ENCODE measurements around the gene IST1.
"Not testable (repeated sequence)": the region's sequence is repeated elsewhere in the genome, so short reads cannot be mapped to it uniquely, and the experiment has no call there.

Gene IST1

DNA sequence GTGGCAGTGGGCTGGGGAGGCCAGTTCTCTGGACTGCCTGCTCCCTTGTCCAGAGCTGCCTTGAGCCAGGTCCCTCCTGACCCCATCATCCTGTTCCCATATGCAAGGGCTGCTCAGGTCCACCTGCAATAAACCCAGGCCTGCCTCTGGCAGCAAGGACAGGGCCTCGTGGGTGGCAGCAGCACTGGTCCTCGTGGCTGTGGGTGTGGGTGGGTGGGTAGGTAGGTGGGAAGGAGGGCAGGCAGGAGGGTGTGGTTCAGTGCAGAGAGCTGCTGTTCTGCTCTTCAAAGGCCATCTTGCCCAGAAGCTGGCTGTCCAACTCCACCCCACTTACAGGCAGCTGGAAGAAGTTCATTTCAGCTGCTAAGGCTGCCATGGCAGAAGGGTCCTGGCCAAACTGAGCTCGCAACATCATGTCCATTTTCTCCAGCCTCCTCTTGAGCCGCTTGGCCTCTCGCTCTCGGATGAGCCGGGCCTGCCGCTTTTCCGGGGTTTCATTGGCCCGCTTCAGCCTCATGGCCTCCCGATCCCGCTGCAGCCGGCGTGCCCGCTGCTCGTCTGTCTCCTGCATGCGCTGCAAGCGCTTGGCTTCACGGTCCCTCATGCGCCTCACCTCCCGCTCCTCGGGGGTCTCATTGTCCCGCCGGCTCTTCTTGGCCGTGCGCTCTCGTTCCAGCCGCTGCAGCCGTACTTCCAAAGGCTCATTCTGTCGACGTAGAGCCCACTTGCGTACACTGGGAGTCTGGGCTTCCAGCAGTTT, 35.4 kb upstream of the IST1 start:
- Histone ChIP-seq H3K9me3 (ENCODE audit: control insufficient read depth, low read length) (no peaks in the 10 kb centered on the region), H3K36me3 (ENCODE audit: control insufficient read depth, insufficient read depth, low read length) (no peaks in the 10 kb centered on the region), H3K9ac (ENCODE audit: low read length) (no peak overlapping the region), H3K4me1 (ENCODE audit: control insufficient read depth, insufficient read depth, low read length) (no peaks in the 10 kb centered on the region), H3K27me3 (ENCODE audit: control insufficient read depth, insufficient read depth, low read length) (no peaks in the 10 kb centered on the region), H3K4me3 (ENCODE audit: low read length) (no peak overlapping the region)

DNA sequence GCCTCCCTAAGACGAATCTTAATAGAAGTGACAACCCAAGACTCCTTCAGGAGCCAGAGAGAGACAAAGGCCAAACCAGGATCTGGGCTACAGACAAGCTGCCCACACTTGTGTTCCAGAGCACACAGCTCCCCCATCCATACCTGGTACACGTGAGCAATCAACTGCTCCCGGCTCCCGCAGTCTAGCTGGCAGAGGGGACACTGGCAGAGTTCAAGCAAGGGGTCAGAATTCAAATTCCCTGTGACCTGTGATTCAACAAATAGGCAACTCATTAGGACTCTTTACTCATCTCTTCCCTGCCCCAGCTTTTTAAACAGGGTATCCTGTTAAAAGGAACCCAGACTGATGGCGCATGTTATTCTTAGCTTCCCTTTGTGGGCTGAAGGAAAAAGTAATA, 31.3 kb upstream of the IST1 start:
- Histone ChIP-seq H3K4me3 (ENCODE audit: low read length) (no peak overlapping the region), H3K27me3 (ENCODE audit: control insufficient read depth, insufficient read depth, low read length) (no peaks in the 10 kb centered on the region), H3K9me3 (ENCODE audit: control insufficient read depth, low read length) (no peaks in the 10 kb centered on the region), H3K9ac (ENCODE audit: low read length) (no peak overlapping the region), H3K36me3 (ENCODE audit: control insufficient read depth, insufficient read depth, low read length) (no peaks in the 10 kb centered on the region), H3K4me1 (ENCODE audit: control insufficient read depth, insufficient read depth, low read length) (no peaks in the 10 kb centered on the region)

DNA sequence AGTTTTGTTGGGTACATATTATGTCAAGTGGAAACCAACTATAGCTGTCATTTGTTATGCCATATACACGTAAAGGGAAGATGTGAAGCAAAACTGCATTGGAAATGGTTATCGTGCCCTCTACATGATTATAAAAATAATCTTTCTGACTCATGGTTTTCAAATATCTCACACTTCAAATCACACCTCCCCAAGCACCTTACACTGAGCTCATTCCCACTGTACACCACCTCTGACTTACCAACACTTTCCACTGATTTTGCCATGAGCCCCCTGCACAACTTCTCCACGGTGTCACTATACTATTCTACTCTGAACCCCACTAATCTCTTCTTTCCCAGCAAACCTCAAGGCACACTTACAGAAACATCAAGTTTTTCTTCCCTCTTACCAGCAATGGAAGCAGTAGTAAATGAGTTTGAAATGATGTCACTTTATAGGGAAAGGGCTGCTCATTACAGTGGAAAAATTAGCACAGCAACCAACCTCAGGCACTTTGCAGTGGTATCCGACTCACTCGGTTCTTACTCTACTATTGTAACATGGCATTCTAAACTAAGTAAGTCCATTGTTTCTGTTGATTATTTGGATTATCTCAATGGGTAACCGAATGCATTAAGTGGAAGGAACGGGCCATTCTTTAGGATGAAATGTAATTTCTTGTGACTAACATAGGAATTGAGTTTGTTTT, 30.0 kb upstream of the IST1 start:
- no peak overlapping the region for H3K9ac ChIP-seq (ENCODE audit: low read length)
- H3K4me1 ChIP-seq (ENCODE audit: control insufficient read depth, insufficient read depth, low read length): no peaks in the 10 kb centered on the region
- H3K36me3 ChIP-seq (ENCODE audit: control insufficient read depth, insufficient read depth, low read length): no peaks in the 10 kb centered on the region
- H3K27me3 ChIP-seq (ENCODE audit: control insufficient read depth, insufficient read depth, low read length): no peaks in the 10 kb centered on the region
- H3K9me3 ChIP-seq (ENCODE audit: control insufficient read depth, low read length): no peaks in the 10 kb centered on the region
- H3K4me3 ChIP-seq (ENCODE audit: low read length): no peak overlapping the region

DNA sequence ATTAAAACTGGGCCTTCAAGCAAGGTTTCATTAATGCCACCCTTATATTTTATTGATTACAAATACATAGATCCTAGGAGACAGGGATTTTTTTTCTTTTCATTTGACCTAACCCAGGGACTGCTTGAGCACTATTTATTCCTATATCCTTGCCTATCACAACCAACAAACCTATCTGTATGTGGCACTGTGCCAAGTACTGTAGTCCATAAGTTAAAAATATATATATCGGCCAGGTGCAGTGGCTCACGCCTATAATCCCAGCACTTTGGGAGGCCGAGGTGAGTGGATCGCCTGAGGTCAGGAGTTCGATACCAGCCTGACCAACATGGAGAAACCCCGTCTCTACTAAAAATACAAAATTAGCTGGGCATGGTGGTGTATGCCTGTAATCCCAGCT, 28.2 kb upstream of the IST1 start:
- H3K9me3 ChIP-seq (ENCODE audit: control insufficient read depth, low read length); H3K27me3 ChIP-seq (ENCODE audit: control insufficient read depth, insufficient read depth, low read length); H3K4me3 ChIP-seq (ENCODE audit: low read length); H3K4me1 ChIP-seq (ENCODE audit: control insufficient read depth, insufficient read depth, low read length); H3K9ac ChIP-seq (ENCODE audit: low read length); H3K36me3 ChIP-seq (ENCODE audit: control insufficient read depth, insufficient read depth, low read length): not testable (repeated sequence)

DNA sequence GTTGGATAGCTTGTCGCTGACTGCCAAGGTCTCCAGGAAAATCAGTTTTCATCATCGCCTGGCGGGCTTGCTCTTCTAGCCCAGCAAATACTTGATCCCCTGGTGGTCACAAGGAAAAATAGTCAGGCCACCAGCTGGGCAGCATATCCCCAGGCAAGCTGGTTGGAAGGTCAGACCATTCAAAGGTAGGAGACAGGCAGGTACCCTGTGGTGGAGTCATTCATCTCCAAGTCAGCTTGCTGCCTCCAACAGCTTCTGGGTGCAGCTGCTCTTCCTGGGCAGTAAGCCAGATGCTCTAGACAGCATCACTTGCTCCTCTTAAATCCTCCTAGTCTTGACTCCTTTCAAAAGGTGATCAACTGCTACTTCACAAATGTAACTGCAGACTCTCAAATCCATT, 27.4 kb upstream of the IST1 start:
- Histone ChIP-seq H3K9me3 (ENCODE audit: control insufficient read depth, low read length) (no peaks in the 10 kb centered on the region), H3K4me3 (ENCODE audit: low read length) (no peak overlapping the region), H3K4me1 (ENCODE audit: control insufficient read depth, insufficient read depth, low read length) (no peaks in the 10 kb centered on the region), H3K27me3 (ENCODE audit: control insufficient read depth, insufficient read depth, low read length) (no peaks in the 10 kb centered on the region), H3K36me3 (ENCODE audit: control insufficient read depth, insufficient read depth, low read length) (no peaks in the 10 kb centered on the region), H3K9ac (ENCODE audit: low read length) (no peak overlapping the region)

DNA sequence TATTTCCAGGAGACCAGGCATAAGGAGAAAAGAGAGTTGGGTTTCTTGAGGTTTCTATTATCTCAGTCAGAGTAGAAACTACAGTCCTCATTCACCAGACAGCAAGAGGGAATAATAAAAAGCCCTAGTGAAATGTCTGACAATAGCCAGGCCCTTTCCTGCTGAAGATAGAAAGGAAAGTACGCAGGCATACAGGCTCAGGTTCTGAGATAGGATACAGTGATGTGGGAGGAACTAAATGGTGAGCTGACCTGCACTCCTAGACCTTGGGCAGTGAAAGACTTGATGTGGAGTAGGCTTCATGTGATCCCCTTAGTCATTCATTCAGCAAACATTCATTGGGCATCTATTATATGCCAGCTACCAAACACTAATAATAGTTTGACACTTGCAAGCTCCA, 26.2 kb upstream of the IST1 start:
- no peaks in the 10 kb centered on the region for H3K27me3 ChIP-seq (ENCODE audit: control insufficient read depth, insufficient read depth, low read length)
- H3K4me3 ChIP-seq (ENCODE audit: low read length): no peak overlapping the region
- no peaks in the 10 kb centered on the region for H3K4me1 ChIP-seq (ENCODE audit: control insufficient read depth, insufficient read depth, low read length)
- H3K9ac ChIP-seq (ENCODE audit: low read length): no peak overlapping the region
- no peaks in the 10 kb centered on the region for H3K36me3 ChIP-seq (ENCODE audit: control insufficient read depth, insufficient read depth, low read length)
- H3K9me3 ChIP-seq (ENCODE audit: control insufficient read depth, low read length): no peaks in the 10 kb centered on the region

DNA sequence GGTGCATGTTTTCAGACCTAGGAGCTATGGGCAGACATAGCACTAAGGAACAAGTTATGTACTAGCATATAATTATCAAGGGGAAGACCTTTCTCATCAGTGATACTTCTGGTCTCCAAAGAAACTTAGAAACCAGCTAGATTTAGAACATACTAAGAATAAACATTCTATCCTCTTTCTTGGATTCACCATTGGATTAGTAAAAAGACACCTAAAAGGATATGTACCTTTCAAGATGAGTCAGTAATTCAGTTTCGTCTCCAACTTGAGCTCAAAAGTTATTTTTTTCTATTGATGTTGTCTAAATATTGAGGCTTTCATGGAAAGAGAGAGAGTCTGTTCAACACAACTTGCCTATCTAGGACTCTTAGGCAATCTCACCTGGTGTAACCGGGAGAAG, 24.5 kb upstream of the IST1 start:
- Histone ChIP-seq H3K9me3 (ENCODE audit: control insufficient read depth, low read length) (no peaks in the 10 kb centered on the region), H3K4me3 (ENCODE audit: low read length) (no peak overlapping the region), H3K9ac (ENCODE audit: low read length) (no peak overlapping the region), H3K27me3 (ENCODE audit: control insufficient read depth, insufficient read depth, low read length) (no peaks in the 10 kb centered on the region), H3K4me1 (ENCODE audit: control insufficient read depth, insufficient read depth, low read length) (no peaks in the 10 kb centered on the region), H3K36me3 (ENCODE audit: control insufficient read depth, insufficient read depth, low read length) (no peaks in the 10 kb centered on the region)

DNA sequence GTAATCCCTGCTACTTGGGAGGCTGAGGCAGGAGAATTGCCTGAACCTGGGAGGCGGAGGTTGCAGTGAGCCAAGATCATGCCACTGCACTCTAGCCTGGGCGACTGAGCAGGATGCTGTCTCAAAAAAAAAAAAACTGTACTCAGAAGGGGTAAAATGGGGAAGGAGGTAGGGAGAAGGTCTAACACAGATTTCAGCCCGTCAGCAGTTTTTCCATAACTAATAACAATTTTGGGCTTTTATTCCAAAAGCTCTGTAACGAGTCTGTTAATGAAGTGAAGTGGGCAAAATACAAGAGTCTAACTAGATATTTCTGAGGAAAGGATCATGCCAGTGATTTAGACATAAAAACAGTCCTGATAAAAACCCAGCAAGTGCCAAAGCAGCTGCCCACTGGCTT, 22.1 kb upstream of the IST1 start:
- Histone ChIP-seq H3K27me3 (ENCODE audit: control insufficient read depth, insufficient read depth, low read length) (no peaks in the 10 kb centered on the region), H3K9me3 (ENCODE audit: control insufficient read depth, low read length) (no peaks in the 10 kb centered on the region), H3K9ac (ENCODE audit: low read length) (no peak overlapping the region), H3K4me1 (ENCODE audit: control insufficient read depth, insufficient read depth, low read length) (no peaks in the 10 kb centered on the region), H3K4me3 (ENCODE audit: low read length) (no peak overlapping the region), H3K36me3 (ENCODE audit: control insufficient read depth, insufficient read depth, low read length) (no peaks in the 10 kb centered on the region)

DNA sequence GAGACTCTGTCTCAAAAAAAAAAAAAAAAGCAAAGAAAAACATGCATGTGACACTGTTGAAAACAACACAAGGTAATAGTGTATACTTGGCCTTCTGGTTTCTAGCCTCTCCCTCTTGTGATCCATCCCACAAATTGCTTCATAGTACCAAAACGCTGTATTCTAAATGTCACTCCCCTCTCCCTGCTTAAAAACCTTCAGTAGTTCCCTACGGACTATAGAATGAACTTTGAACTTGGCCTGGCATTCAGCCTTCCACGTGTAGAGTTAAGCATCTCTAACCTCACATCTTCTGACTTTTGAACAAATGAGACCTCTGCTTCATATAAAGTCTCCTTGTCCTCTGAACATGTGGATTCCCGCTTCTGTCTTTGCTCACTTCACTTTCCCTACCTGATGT, 16.4 kb upstream of the IST1 start:
- no peak overlapping the region for H3K9ac ChIP-seq (ENCODE audit: low read length)
- no peaks in the 10 kb centered on the region for H3K9me3 ChIP-seq (ENCODE audit: control insufficient read depth, low read length)
- H3K4me3 ChIP-seq (ENCODE audit: low read length): no peak overlapping the region
- peaks cover 9% of the 10 kb centered on the region for H3K4me1 ChIP-seq (ENCODE audit: control insufficient read depth, insufficient read depth, low read length)
- no peaks in the 10 kb centered on the region for H3K27me3 ChIP-seq (ENCODE audit: control insufficient read depth, insufficient read depth, low read length)
- no peaks in the 10 kb centered on the region for H3K36me3 ChIP-seq (ENCODE audit: control insufficient read depth, insufficient read depth, low read length)

DNA sequence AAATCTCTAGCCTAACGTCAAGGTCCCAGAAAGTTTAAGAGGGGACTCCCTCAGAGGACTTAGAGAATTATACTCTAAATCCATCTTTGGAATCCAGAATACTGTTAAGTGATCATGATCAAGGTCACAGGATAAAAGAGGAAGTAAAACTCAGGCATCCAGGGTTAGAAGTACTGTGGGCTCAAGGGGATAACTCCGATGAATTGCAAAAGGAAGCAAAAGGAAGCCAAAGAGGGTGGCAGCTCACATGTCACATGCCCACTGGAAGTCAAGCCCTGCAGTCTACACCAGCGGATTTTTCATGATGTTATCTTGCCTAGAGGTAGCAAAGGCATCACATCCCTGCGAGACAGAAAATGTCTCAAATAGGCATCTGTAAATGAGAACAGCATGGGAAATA, 15.2 kb upstream of the IST1 start:
- Histone ChIP-seq H3K36me3 (ENCODE audit: control insufficient read depth, insufficient read depth, low read length) (no peaks in the 10 kb centered on the region), H3K9ac (ENCODE audit: low read length) (no peak overlapping the region), H3K27me3 (ENCODE audit: control insufficient read depth, insufficient read depth, low read length) (no peaks in the 10 kb centered on the region), H3K4me1 (ENCODE audit: control insufficient read depth, insufficient read depth, low read length) (peaks cover 9% of the 10 kb centered on the region), H3K4me3 (ENCODE audit: low read length) (no peak overlapping the region), H3K9me3 (ENCODE audit: control insufficient read depth, low read length) (no peaks in the 10 kb centered on the region)

DNA sequence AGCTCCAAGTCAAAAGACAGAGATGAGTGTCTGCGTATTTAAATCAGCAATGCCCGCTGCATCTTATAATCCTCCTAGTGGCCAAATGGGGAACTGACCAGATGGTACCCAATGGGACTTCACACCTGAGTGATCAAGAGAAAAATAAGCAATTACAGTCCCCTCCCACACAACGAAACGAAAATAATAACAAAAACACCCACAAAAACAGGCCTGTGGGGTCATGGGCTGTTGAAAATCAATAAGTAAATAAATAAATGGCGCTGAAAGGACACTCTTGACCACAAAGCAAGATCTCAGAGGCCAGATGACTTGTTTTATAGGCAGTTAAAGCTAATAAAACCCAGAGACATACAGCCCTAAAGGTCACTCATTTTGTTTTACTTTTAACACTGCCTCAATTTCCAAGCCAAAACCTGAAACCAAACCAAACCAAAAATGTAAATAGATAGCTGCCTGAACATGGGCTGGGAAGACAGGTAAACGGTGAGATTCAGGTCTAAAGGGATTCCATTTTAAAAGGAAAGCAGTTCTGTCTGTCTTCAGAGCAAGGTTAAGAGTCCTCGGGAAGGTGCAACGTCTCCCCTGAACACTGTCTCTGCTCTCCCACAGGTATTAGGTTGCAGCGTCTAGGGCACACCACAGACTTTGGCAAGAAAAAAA, 12.7 kb upstream of the IST1 start:
- peaks cover 9% of the 10 kb centered on the region for H3K4me1 ChIP-seq (ENCODE audit: control insufficient read depth, insufficient read depth, low read length)
- H3K9me3 ChIP-seq (ENCODE audit: control insufficient read depth, low read length): no peaks in the 10 kb centered on the region
- peak overlapping the region; percentile 54 for H3K4me3 ChIP-seq (ENCODE audit: low read length)
- no peaks in the 10 kb centered on the region for H3K27me3 ChIP-seq (ENCODE audit: control insufficient read depth, insufficient read depth, low read length)
- H3K9ac ChIP-seq (ENCODE audit: low read length): peak overlapping the region; percentile 86
- no peaks in the 10 kb centered on the region for H3K36me3 ChIP-seq (ENCODE audit: control insufficient read depth, insufficient read depth, low read length)

DNA sequence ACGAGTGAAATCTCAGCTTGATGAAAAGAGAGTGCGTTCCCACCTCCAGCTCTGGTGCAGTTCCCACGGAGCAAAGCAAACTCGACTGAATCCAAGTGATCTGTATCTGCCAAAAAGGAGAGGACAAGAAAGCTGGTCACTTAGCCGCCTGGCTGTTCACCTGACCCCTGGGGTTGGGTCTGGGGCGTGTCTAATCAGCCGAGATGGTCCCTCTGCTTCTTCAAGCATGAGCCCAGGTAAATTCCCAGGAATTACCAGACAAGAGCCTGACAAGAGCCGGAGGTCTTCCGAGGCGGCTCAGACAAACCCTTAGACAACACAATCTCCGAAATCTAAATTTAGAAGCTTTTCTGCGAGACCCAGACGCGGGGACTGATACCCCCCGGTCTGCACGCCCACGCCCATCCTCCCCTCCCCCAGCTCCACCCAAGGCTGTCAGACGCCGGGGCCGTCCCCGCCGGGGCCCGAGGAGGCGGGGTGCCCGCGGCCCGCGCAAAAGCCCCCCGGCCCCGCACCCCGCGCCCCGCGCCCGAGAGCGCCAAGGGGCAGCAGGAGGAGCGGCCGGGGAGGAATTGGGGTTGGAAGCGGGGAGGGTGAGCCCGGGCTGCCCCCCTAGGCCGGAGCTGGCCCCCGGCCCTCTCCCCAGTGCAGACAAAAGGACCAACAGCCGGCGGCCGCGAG, 12.0 kb upstream of the IST1 start:
- Histone ChIP-seq H3K9ac (ENCODE audit: low read length) (peak overlapping the region; percentile 86), H3K27me3 (ENCODE audit: control insufficient read depth, insufficient read depth, low read length) (no peaks in the 10 kb centered on the region), H3K9me3 (ENCODE audit: control insufficient read depth, low read length) (no peaks in the 10 kb centered on the region), H3K4me3 (ENCODE audit: low read length) (peak overlapping the region; percentile 54), H3K4me1 (ENCODE audit: control insufficient read depth, insufficient read depth, low read length) (peaks cover 9% of the 10 kb centered on the region), H3K36me3 (ENCODE audit: control insufficient read depth, insufficient read depth, low read length) (no peaks in the 10 kb centered on the region)

Measured in mucosa of stomach (tissue), 1 donor.